Peyer's patch (tissue), 4 donors: ENCODE results near the gene IKBKG. TPM values are rescaled to one million over a fixed set of nuclear protein-coding genes. Genes with fewer than 3 reads are reported as not detected.
A peak's percentile ranks its signal among the peaks of the same experiment; 100 is the strongest.

ENCODE experiments used
- DNase-seq, 3 donors: peaks; one replicate each; pipeline ENCODE4 v3.0.0-alpha.2; 2017 to 2019
- H3K27ac ChIP-seq, 4 donors: fragments of 200-600 bp; sonication (generic); one replicate each; pipeline ENCODE4 v1.5.1; 2016 to 2019
- H3K27me3 ChIP-seq, 2 donors: fragments of 200-600 bp; sonication (generic); one replicate each; pipeline ENCODE4 v1.5.1; 2019
- H3K36me3 ChIP-seq, 3 donors: fragments of 200-600 bp; sonication (generic); one replicate each; pipeline ENCODE4 v1.5.1; 2016 to 2019
- H3K4me1 ChIP-seq, 4 donors: fragments of 200-600 bp; sonication (generic); one replicate each; pipeline ENCODE4 v1.5.1; 2016 to 2019
- H3K4me3 ChIP-seq, 4 donors: fragments of 200-600 bp; sonication (generic); 1 replicate in 3 of 4; 2 replicates in 1 of 4; pipeline ENCODE4 v1.5.1; 2016 to 2019; ENCODE audit warnings: mild to moderate bottlenecking in 1 of 4
- H3K9me3 ChIP-seq, 4 donors: fragments of 200-600 bp; sonication (generic); one replicate each; pipeline ENCODE4 v1.5.1; 2016 to 2019; ENCODE audit warnings: mild to moderate bottlenecking in 1 of 4
- POLR2A ChIP-seq, 2 donors: fragments of 450-650 bp; IDR thresholded peaks; one replicate each; pipeline ENCODE4 v1.5.1; 2017; ENCODE audit warnings: antibody characterized with exemption in 2 of 2, mild to moderate bottlenecking in 2 of 2, moderate library complexity in 2 of 2
- total RNA-seq, 4 donors: library from RNA; depleted of rRNA; stranded (reverse); fragments of >200 nt; gene quantifications; one replicate each; pipeline ENCODE4 v1.1.0, GENCODE V29; 2016
- TF ChIP-seq, protein P1 (sequence below), 6 experiments: fragments of 450-650 bp in 4 of 6; fragments of 200-600 bp in 2 of 6; sonication (generic) in 1 of 6; IDR thresholded peaks; one replicate each; pipeline ENCODE4 v1.5.1; 2017 to 2019; ENCODE audit warnings: antibody characterized with exemption in 6 of 6, mild to moderate bottlenecking in 3 of 6, moderate library complexity in 1 of 6

Gene IKBKG
- total RNA-seq, 4 donors from 2014 or later, result 11.9 to 74.3 (median 23.3) TPM

DNA sequence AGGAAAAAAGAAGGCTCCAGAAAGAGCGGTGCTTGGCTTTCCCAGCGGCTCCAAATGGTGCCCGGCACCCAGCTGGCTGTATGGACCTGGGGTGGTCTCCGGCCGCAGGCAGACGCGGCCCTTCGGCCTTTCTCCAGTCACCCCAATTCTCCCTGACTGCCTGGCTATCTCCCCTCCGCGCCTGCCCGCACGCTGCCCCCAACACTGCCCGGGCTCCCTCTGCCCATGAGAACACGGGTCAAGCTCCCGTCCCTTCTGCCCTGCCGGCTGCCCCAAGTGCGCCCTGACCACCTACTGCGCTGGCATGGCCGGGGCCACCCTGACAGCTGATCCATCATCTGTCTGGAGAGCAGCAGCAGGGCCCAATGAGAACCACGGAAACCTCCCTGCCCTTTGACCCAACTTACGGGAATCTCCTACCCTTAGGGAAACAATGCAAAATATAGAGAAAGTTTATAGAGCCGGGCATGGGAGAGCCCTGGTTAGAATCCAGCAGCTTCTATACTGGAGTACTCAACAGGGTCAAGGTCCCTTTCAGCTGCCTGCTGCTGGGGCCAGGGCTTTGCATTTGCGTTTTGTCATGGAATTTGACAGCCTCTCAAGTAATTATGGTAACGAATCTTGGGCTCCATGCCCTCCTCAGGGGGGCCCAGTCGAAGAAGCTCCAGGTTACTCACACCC lies 30.2 kb upstream of the IKBKG start:
- no peaks in the 10 kb centered on the region for H3K36me3 ChIP-seq

DNA sequence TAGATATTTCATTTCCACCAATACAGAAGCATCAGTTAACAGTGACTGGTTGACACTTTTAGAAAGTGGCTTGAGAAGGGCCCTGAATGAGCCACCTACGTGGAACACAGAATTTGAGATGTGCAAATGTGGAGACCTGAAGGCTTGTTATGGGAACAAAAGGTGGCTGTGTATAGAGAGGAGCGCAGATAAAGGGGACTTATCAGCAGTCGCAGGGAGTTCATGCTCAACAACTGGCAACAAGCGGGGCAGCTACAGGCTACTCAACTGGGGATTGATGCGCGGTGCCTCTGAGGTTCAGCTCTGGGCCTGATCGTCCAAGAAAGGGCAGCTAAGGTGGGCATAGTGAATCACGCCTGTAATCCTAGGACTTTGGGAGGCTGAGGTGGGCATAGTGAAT lies 28.0 kb upstream of the IKBKG start:
- Histone ChIP-seq H3K27me3 (no peaks in the 10 kb centered on the region), H3K4me3 (no peak overlapping the region), H3K27ac (no peak overlapping the region), H3K9me3 (no peaks in the 10 kb centered on the region), H3K4me1 (peaks cover 0 to 11% (median 0%) of the 10 kb centered on the region in 4 donors), H3K36me3 (no peaks in the 10 kb centered on the region)
- no peak for TF ChIP-seq POLR2A (IDR thresholded peaks at IDR 0.05)
- TF ChIP-seq, protein P1, sequence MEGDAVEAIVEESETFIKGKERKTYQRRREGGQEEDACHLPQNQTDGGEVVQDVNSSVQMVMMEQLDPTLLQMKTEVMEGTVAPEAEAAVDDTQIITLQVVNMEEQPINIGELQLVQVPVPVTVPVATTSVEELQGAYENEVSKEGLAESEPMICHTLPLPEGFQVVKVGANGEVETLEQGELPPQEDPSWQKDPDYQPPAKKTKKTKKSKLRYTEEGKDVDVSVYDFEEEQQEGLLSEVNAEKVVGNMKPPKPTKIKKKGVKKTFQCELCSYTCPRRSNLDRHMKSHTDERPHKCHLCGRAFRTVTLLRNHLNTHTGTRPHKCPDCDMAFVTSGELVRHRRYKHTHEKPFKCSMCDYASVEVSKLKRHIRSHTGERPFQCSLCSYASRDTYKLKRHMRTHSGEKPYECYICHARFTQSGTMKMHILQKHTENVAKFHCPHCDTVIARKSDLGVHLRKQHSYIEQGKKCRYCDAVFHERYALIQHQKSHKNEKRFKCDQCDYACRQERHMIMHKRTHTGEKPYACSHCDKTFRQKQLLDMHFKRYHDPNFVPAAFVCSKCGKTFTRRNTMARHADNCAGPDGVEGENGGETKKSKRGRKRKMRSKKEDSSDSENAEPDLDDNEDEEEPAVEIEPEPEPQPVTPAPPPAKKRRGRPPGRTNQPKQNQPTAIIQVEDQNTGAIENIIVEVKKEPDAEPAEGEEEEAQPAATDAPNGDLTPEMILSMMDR (IDR thresholded peaks at IDR 0.05), result no peak
- DNase-seq, result no peak

More for the DNA sequence above, 30.2 kb upstream of the IKBKG start:
- Histone ChIP-seq H3K27ac (peak overlapping the region; percentile 84 to 98 (median 91)), H3K4me1 (peaks cover 0 to 11% (median 0%) of the 10 kb centered on the region in 4 donors), H3K27me3 (no peaks in the 10 kb centered on the region), H3K9me3 (no peaks in the 10 kb centered on the region), H3K4me3 (peak overlapping the region; percentile 60 to 85 (median 78))
- no peak for DNase-seq
- TF ChIP-seq, protein P1 (IDR thresholded peaks at IDR 0.05), result no peak
- TF ChIP-seq POLR2A (IDR thresholded peaks at IDR 0.05), result no peak

DNA sequence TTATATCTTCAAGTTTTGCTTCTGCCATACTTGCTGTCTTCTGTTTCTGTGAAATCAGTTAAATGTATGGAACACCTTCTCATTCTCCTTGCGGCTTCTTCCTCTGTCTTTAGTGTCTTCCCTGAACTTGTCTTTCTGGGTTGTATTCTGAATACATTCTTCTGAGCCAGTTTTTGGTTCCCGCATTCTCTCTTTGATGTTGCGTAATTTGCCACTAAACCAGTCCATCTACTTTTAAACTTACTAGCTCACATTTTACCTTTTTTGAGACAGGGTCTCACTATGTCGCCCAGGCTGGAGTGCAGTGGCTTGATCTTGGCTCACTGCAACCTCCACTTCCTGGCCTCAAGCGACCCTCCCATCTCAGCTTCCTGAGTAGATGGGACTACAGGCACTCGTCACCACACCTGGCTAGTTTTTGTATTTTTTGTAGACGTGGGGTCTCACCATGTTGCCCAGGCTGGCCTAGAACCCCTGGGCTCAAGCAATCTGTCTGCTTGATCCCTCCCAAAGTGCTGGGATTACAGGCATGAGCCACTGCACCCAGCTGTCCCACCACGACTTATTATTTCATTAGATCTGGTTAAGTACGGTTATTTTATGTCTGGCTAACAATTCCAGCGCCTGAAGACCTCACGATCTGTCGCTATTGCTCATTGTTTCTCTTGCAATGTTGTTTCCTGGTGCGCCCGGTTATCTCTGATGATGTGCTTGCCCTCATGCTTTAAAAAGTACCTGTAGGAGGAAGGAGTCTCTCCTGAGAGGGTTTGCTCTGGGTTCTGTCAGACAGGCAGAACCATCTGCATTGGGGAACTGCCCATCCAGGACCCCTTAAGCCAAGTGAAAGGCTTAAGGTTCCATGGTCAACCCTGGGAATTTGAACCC lies 21.6 kb upstream of the IKBKG start:
- Histone ChIP-seq H3K4me1 (peaks cover 0 to 4% (median 0%) of the 10 kb centered on the region in 4 donors), H3K27me3 (no peaks in the 10 kb centered on the region), H3K36me3 (no peaks in the 10 kb centered on the region), H3K27ac (no peak overlapping the region), H3K9me3 (no peaks in the 10 kb centered on the region), H3K4me3 (no peak overlapping the region)
- TF ChIP-seq POLR2A (IDR thresholded peaks at IDR 0.05), result no peak
- TF ChIP-seq, protein P1 (IDR thresholded peaks at IDR 0.05), result no peak
- DNase-seq, result no peak

DNA sequence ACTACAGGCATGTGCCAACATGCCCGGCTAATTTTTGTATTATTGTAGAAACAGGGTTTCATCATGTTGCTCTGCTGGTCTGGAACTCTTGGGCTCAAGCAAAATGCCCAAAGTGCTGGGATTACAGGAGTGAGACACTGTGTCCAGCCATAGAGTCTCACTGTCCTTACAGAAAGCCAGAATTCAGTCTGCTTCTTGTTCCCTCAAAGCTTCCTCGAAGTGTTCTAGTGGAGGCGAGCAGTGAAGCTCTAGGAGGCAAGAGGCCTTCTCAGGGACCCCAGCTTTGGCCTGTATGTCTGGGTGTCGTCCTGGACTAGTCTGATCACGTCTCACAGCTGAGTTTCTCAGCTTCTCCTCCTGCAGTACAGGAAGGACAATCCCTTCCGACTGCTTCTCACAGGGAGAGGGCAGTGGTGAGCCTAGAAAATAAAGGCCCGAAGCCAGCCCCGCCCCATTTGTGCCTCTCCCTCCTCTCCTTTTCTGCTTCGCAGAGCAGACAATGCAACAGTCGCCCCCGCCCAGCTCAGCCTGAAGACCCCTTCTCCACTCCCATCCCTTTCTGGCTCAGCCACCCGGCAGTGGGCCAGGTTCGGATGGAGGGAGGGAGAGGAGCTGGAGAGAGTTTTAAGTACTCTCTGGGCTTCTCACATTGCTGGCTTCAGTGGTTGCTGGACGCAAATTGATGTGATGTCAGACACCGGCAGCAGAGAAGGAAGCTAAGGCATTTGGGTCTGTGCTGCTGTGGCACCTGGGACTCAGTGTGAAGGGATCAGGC lies 20.3 kb upstream of the IKBKG start:
- H3K27me3 ChIP-seq, result no peaks in the 10 kb centered on the region
- peak overlapping the region in 2 of 4 donors; percentile 39 to 42 for H3K4me3 ChIP-seq
- H3K9me3 ChIP-seq, result no peaks in the 10 kb centered on the region
- peaks cover 0 to 4% (median 0%) of the 10 kb centered on the region in 4 donors for H3K4me1 ChIP-seq
- TF ChIP-seq, protein P1 (IDR thresholded peaks at IDR 0.05), result peak in 5 of 6 experiments; percentile 23 to 61 (median 57)
- TF ChIP-seq POLR2A (IDR thresholded peaks at IDR 0.05), result no peak
- H3K27ac ChIP-seq, result peak overlapping the region; percentile 49 to 73 (median 66)
- peaks cover 0 to 4% (median 0%) of the 10 kb centered on the region in 3 donors for H3K36me3 ChIP-seq
- peak; percentile 71 to 90 (median 80) for DNase-seq

DNA sequence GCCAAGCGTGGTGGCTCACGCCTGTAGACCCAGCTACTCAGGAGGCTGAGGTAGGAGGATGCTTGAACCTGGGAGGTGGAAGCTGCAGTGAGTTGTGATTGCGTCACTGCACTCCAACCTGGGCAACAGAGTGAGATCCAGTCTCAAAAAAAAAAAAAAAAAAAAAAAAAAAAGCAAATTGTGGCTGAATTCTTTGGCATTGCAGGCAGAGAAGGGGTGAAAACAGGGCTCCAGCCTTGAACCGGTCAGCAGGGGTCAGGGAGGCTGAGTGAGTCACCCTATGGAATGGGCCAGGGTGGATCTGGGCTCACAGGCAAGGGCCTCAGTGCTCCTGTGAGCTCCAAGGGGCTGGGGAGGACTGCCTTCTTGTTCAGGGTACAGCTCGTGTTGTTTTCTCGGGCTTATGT lies 18.2 kb upstream of the IKBKG start:
- Histone ChIP-seq H3K9me3 (no peaks in the 10 kb centered on the region), H3K36me3 (peaks cover 0 to 10% (median 0%) of the 10 kb centered on the region in 3 donors), H3K27ac (no peak overlapping the region), H3K4me1 (peaks cover 0 to 4% (median under 1%) of the 10 kb centered on the region in 4 donors), H3K4me3 (no peak overlapping the region), H3K27me3 (no peaks in the 10 kb centered on the region)
- TF ChIP-seq, protein P1 (IDR thresholded peaks at IDR 0.05), result no peak
- TF ChIP-seq POLR2A (IDR thresholded peaks at IDR 0.05), result no peak
- DNase-seq, result no peak
